G401.6 (cell line): ENCODE results near the gene DLGAP1.
A peak's percentile ranks its signal among the peaks of the same experiment; 100 is the strongest.
"Not testable (repeated sequence)": the region's sequence is repeated elsewhere in the genome, so short reads cannot be mapped to it uniquely, and the experiment has no call there.

ENCODE experiments used
- FAIRE-seq: peaks from 2 replicates; lab custom pipeline; 2012; peaks lifted over from hg19 to GRCh38; lab: Jason Lieb, UNC

Gene DLGAP1

DNA sequence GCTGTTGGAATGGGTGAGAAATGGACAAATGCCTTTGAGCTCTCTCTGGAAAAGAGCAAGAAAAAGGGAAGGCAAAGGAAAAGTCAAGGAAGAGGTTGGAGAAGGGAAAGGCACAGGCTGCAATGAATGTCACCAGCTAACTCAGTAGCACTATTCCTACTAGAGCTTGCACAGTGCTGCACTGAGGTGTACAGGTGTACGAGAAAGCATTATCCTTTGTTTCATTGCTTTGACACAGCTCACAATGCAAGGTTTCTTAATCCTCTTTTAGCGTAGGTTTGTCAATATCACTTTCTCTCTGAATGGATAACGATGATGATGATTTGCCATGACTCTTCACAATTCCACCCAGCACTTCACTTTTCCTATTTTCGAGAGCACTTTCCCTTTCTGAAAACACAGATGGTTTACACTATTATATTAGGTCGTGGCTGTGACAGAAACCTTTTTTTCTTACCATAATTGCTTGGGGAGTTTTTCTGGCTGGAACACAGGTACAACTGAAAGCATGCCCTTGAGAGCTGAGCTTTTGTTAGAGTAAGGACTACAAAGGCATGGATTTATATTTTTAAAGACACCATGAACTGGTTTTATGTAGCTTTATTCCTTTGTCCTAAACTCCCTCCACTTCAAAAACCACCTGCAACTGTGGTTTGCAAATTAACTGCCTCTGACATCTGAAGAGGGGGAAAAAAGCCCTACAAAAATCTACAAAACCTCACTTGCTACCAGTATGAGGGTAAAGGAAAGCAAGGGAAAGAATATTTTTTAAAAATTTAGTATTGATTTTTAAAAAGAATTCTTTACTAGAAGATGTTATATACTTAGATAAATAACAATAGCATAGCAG, 739.7 kb downstream of the DLGAP1 start:
- peak; percentile 75 for FAIRE-seq

DNA sequence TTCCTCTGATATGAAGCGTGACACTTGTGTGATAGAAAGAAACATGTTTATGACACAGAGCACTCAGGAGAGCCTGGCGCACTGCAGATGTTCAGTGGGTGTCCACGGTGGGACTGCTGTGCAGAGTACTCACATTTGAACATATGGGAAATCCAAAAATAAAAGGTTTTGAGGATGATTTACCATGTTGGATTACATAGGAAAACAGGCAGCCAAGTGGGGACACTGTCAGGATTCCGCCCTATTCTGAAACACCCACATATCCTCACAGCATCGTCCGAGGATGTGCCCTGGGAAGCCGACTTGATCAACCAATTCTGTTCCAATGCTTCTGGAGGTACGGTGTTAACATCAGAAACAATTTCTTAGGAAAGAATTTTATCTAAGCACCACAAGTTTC, 741.4 kb downstream of the DLGAP1 start:
- peak; percentile 30 for FAIRE-seq

DNA sequence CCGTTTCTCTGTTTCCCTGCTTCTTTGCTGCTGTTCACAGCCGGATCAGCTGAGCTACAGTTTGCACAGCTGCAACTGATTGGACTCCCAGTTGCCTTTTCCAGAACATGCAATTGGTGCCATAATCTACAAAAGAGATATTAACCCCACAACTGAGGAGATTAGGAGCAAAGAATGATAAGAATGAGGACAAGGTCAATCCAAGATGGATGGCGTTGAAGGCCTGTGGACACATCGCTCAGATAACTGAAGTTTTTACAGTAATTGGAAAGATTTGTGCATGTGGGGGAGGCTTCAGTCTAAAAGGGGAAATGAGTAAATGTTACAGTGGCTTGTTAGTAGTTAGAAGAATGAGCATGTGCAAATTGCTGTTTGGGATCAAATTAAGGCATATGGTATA, 741.9 kb downstream of the DLGAP1 start:
- peak; percentile 98 for FAIRE-seq

DNA sequence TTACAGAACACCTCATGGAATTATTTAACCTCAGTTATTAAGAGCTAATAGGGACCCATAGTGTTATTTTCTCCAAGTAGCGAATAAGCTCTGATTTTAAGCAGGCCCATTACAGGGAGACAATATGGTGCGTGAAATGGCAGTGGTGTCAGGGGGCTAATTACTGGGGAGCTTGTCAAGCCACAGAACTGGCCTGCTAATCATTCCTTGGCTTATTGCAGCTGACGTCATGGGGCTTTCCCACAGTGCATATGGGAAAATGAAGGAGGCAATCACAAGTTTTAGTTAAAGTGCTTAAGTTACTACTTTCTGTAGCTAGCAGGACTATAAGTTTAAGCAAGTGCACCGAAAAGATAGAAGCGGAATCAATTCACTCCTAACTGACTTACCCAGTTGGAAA, 742.6 kb downstream of the DLGAP1 start:
- FAIRE-seq, result peak; percentile 96

DNA sequence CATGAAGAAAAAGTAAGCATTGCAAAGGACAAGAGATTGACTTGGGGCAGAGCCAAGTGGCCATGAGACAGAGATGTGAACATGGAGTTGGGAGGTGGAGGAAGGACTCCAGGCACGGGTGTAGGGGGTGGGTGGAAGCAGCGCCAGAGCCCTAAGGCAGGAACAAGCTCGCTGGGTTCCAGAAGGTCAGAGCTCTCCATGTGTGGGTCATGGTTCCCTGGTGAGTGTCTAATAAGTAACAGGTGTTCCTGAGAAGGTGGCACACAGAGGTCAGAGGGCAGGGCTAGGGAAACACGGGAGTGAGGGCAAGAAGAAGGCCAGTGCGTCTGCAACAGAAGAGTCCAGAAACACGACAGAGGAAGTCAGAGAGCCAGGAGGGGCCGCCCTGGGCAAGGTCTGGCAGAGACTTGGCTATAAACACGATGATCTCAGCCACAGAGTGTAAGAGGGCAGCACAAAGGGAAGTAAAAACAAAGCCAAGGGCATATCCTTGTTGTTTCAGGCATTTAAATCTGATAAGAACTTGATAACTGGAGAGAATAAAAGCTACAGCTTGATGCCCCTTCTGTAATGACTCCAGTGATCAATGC, 744.3 kb downstream of the DLGAP1 start:
- peak; percentile 90 for FAIRE-seq

DNA sequence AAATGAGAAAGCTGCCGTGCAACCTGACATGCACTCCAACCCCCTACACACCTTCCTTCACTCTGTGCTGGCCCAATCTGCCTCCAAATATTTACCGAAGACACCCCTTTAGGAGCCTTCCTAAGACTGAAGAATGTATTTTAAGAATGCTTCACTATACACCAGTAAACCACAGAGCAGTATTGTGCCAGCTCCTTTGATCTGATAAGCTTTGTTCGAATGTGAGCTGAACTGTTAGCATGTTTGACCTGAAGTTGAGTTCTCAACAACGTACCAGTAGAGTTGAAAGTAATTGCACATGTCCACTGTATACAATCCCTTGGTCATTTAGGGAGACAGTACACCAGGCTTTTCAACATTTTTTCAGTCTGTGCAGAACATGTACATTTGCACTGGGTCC, 745.9 kb downstream of the DLGAP1 start:
- peak; percentile 49 for FAIRE-seq

DNA sequence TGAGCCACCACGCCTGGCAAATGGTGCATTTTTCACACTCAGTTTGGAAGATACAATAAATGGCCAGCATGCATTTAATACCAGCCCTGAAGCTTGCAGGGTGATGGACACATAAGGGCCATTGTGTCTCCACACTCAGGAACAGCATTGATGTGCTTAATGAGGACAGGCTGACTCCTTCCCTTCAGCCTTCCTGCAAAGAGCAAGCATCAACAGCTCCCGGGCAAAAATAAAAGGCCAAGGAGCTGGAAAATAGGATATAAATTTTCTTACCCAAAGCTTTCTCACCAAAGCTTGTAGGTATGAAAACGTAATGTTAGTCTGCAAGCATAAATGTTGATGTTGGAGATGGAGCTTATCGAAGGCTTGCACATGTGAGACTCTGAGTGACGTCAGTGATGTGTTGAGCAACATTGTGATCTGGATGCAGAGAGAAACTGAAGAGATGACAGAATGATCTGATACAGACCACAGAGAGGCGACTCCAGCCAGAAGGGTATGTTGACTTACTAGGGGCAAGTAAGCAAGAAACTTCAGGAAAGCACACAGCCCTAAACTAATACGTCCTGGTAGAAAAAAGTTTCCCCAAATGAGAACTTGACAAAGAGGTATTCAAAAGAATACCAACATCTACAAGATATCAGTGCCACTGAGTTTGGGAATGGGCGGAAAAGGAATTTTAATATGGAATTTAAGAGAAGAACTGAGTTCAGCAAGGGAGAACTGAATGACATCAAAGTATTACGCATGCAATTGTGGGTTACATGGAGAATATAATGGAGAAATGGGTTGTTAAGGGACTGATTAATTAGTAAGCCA, 748.6 kb downstream of the DLGAP1 start:
- no peak for FAIRE-seq

DNA sequence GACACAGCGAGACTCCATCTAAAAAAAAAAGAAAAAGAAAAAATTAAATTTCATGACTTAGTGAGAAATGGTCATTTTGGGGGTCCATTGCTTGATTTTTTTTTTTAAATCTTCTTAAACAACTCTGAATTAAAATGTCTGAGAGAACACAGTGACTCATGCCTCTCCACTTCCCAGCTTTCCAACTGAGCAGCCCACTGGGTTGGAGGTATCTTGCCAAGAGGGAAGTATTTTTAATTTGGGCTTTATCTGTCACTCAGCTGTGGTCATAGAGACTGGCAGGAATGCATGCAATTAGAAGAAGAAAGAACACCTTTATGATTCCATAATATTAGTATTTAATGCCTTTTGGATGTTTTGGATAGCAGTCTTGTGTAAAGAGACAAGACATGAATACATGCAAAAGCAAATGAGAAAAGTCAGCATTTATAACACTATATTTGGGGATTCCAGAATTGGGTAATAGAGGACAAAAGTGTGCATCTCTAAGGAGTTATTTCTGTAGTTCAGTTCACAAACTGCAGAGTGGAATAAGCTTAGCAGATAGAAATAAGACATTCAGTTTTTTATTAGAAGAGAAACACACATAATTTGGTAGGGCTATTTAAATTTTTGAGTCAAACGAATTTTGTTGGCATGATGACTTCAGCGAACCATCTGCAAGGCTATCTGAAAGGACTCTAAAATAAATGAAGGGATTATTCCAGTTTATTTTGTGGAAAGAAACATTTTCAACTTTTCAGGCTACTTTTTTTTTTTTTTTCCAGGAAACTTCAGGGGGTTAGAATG, 750.4 kb downstream of the DLGAP1 start:
- FAIRE-seq, result peak; percentile 47

DNA sequence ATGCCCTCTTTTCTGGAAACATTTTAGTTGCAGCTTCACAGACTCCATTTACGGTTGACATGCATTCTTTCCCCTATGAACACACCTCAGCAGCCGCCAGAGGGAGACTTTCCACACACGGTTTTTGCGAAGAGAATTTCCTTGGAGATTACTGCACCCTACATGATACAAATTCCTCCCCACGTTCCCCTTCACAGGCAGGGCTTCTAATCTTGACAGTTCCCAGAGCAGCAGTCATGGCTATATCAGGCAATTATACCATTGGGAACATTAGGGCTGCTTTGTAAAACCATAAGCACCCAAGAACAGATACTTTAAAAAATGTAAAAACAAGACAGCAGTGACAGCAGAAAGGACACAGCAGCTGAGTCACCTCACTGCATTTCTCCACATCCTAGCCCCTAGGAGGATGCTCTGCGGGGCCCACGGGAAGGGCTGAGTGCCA, 751.4 kb downstream of the DLGAP1 start:
- FAIRE-seq, result peak; percentile 94

DNA sequence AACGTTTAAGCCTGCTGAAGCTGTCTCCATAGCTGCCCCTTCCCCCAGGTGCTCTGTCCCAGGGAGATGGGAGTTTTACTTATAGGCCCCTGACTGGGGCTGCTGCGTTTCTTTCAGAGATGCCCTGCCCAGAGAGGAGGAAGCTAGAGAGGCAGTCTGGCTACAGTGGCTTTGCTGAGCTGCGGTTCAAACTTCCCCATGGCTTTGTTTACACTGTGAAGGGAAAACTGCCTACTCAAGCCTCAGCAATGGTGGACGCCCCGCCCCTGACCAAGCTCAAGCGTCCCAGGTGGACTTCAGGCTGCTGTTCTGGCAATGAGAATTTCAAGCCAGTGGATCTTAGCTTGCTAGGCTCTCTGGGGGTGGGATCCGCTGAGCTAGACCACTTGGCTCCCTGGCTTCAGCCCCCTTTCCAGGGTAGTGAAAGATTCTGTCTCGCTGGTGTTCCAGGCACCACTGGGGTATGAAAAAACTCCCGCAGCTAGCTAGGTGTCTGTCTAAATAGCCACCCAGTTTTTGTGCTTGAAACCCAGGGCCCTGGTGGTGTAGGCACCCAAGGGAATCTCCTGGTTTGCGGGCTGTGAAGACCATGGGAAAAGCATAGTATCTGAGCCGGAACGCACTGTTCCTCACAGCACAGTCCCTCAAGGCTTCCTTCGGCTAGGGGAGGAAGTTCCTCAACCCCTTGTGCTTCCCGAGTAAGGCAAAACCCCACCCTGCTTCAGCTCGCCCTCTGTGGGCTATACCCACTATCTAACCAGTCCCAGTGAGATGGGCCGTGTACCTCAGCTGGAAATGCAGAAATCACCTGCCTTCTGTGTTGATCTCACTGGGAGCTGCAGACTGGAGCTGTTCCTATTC, 755.2 kb downstream of the DLGAP1 start:
- FAIRE-seq, result not testable (repeated sequence)

DNA sequence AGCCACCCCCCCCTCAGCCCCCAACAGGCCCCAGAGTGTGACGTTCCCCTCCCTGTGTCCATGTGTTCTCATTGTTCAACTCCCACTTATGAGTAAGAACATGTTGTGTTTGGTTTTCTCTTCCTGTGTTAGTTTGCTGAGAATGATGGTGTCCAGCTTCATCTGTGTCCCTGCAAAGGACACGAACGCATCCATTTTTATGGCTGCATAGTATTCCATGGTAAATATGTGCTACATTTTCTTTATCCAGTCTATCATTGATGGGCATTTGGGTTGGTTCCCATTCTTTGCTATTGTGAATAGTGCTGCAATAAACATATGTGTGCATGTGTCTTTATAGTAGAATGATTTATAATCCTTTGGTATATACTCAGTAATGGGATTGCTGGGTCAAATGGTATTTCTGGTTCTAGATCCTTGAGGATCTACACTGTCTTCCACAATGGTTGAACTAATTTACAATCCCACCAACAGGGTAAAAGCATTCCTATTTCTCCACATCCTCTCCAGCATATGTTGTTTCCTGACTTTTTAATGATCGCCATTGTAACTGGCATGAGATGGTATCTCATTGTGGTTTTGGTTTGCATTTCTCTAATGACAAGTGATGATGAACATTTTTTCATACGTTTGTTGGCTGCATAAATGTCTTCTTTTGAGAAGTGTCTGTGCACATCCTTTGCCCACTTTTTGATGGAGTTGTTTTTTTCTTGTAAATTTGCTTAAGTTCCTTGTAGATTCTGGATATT, 760.9 kb downstream of the DLGAP1 start:
- FAIRE-seq, result not testable (repeated sequence)

DNA sequence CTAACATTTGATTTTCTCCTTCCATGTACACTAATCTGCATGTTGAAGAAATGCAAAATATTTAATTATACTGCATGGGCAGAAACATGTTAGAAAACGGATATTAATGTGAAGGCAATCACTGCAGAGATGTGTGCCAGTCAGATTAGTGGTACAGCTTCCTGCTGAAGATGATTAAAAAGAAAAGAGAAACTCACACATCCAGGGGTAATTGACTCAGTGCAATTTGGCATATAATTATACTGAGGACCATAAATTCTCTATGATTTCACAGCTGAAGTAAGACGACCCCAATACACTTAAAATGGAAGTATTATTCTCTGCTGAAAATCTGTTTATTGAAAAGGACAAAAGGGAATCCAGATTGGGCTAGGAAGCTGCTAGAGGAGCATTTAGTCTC, 761.7 kb downstream of the DLGAP1 start:
- no peak for FAIRE-seq

DNA sequence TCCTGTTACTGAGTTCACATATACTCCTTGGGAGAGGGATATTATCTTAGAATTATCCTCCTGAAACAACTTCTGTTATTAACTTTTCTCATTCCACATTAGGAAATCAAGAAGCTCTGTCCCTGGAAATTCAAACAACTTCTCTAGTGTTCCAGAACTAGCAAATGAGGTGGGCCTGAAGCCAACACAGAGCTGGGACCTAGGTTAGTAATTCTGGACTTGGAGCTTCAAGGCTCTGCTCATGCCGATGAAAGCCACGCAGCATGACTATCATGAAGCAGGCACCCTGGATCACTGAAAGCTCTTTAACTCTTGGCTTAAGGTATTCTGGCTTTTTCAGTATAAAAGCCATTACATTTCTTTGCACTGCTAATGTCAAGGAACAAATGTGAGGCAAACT, 762.4 kb downstream of the DLGAP1 start:
- FAIRE-seq, result no peak

DNA sequence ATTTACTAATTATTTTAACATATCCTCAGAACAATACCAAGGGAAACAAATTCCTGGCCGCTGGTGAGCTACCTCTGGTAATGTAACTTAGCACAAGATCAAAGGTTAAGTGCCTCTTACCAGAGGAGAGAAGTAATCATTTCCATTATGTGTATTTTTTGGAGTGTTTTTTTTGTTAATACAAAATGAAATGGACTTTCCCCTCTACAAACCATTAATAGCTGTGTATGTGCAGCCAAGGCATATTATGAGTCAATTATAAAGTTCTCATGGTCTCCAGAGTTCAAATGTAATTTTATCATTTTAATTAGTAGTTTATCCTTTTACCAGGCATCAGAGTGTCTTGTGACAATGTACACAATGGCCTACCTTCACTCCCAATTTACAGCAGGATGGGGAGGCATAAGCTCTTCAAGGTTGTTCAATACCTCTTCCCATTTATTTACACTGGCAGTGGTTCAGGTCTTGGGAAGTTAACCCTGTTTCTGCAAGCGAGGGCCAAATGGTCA, 762.9 kb downstream of the DLGAP1 start:
- FAIRE-seq, result peak; percentile 99

DNA sequence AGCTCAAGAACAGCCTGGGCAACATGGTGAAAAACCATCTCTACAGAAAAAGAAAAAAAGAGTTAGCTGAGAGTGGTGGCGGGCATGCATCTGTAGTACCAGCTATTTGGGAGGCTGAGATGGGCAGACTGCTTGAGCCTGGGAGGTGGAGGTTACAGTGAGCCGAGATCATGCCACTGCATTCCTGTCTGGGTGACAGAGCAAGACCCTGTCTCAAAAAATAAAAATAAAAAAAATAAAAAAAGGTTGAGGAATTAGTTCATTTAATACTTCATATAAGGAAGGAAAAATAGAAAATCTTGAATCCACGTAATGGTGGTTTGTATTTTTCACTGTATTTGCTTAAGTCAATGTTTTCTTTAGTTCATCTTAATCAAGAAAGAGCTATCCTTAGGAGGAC, 763.4 kb downstream of the DLGAP1 start:
- FAIRE-seq, result no peak

DNA sequence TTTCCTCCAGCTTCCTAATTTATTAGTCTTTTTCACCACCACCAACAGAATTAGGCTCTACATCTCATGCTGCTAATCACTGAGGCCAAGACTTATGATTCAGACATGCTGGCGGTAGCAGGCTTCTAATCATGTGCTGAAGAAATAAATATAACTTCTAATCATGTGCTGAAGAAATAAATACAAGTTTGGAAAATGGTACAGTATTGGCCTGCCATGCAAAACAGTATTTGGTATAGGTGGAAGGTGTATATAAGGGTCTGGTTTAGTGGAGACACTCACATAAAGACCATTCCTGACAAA, 764.4 kb downstream of the DLGAP1 start:
- FAIRE-seq, result no peak

DNA sequence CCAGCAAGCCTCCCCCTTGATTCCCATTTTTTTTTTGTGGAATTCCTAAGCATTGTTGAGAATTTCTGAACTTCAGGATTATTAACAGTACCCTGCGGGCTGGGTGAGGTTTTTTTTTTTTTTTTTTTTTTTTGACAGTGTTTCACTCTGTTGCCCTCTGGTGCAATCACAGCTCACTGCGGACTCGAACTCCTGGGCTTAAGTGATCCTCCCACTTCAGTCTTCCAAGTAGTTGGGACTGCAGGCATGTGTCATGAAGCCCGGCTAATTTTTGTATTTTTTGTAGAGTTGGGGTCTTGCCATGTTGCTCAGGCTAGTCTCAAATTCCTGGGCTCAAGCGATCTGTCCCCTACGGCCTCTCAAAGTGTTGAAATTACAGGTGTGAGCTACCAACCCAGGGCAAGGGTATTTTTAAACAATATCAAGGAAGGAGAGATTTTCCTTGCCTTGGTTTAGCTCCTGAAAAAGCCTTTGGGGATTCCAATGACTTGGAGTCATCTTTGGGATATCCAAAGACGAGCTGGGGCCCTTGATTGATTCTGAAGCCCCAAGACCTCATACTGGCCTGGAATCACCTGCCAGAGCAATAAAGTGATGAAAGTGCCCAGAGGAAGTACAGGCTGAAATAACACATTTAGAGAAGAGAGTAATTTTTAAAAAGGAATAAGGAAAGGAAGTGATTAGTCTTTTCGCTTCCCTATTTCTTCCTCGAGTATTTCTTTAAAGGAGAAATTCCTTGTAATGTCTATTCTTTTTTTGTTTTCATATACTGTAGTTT, 764.9 kb downstream of the DLGAP1 start:
- peak; percentile 97 for FAIRE-seq

DNA sequence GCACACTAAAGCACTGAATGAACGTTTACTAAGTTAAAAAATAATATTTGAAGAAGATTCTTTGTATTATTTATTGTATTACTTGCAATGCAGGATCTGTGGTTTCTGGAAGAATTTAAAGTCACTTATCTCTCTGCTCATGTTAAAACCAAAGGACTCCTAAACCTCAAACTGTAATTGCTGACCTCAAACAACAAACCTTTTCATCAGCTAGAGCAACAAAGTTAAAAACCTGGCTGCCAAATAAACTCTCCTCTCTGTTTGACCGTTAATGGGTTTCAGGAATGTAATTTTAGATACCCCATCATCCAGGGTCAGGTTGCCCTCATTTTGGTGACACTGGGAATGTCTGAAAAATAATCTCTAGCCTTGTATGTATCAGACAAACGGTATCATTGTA, 766.0 kb downstream of the DLGAP1 start:
- peak; percentile 92 for FAIRE-seq

DNA sequence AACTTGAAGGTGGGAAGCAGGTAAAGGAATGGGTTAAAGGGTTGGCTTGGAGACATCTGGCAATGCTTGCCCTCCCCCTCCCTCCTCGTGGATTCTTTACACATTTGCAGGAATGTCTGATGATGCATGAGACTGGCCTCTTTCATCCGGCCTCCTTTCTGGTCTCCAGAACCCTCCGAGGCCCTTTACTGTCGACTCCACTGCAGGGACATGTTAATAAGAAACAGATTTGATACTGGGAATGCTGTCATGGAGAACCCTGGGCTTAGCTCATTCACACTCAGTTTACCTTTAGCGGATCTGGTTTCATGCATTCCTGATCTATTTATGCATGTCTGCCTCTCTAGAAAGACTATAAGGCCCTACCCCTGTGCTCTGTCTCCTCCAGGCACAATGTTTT, 766.4 kb downstream of the DLGAP1 start:
- no peak for FAIRE-seq

DNA sequence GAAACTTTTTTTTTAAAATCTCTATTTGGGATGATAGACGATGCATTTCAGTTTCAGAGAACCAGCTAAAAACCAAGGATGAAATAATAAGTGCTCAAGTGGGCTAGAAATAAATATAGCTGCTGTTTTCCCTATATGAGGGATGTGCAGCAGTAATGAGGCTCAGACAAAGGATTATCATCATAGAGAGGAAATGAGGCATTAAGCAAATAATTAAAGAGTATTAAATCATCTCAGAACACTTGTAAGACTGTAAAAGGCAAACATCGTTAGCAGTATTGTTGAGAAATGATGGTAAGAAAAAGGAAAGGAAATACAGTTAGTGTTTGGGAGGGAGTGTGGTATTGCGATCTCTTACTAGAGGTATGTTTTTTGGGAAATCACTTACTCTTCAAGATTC, 771.6 kb downstream of the DLGAP1 start:
- FAIRE-seq, result peak; percentile 78
